Measurements from ENCODE around the gene EFR3B.

GRCh38 chr2:25197336-25198208 lies 155.7 kb downstream of the EFR3B start:
- TF ChIP-seq REST (IDR thresholded peaks at IDR 0.05; ENCODE audit: low read depth) (no peak), CREB1 (IDR thresholded peaks at IDR 0.05; ENCODE audit: low read depth) (no peak), EP300 (IDR thresholded peaks at IDR 0.05; ENCODE audit: borderline replicate concordance) (no peak)
